IgD-negative memory B cell (primary cell): ENCODE data around the gene C19orf33. TPM values are rescaled to one million over a fixed set of nuclear protein-coding genes. Genes with fewer than 3 reads are reported as not detected.
A peak's percentile ranks its signal among the peaks of the same experiment; 100 is the strongest.
"Not testable (repeated sequence)": the region's sequence is repeated elsewhere in the genome, so short reads cannot be mapped to it uniquely, and the experiment has no call there.

Experiments
- H3K27ac Mint-ChIP-seq, 3 donors: one replicate each; pipeline ENCODE4 v1.8.0; 2020 to 2022; ENCODE audit warnings: mild to moderate bottlenecking in 3 of 3, mixed read lengths in 3 of 3, moderate library complexity in 1 of 3
- H3K27me3 Mint-ChIP-seq: one replicate; pipeline ENCODE4 v1.8.0; 2021; ENCODE audit warnings: mixed read lengths
- H3K36me3 Mint-ChIP-seq: one replicate; pipeline ENCODE4 v1.8.0; 2020; ENCODE audit warnings: mild to moderate bottlenecking, mixed read lengths
- H3K4me1 Mint-ChIP-seq, 3 donors: one replicate each; pipeline ENCODE4 v1.8.0; 2020 to 2022; ENCODE audit warnings: mixed read lengths in 3 of 3, mild to moderate bottlenecking in 1 of 3
- H3K4me3 Mint-ChIP-seq, 4 donors: one replicate each; pipeline ENCODE4 v1.8.0; 2020 to 2022; ENCODE audit warnings: mild to moderate bottlenecking in 4 of 4, mixed read lengths in 4 of 4, moderate library complexity in 3 of 4
- H3K9me3 Mint-ChIP-seq, 3 donors: one replicate each; pipeline ENCODE4 v1.8.0; 2020 to 2021; ENCODE audit warnings: mixed read lengths in 3 of 3, mild to moderate bottlenecking in 1 of 3
- polyA plus RNA-seq: library from polyadenylated mRNA; unstranded; fragments of 300-500 nt; fragmentation: Illumina TruSeq; gene quantifications from one replicate; pipeline ENCODE4 v1.2.3, GENCODE V29; 2021

The C19orf33 gene
- polyA plus RNA-seq: 0.83 TPM

DNA sequence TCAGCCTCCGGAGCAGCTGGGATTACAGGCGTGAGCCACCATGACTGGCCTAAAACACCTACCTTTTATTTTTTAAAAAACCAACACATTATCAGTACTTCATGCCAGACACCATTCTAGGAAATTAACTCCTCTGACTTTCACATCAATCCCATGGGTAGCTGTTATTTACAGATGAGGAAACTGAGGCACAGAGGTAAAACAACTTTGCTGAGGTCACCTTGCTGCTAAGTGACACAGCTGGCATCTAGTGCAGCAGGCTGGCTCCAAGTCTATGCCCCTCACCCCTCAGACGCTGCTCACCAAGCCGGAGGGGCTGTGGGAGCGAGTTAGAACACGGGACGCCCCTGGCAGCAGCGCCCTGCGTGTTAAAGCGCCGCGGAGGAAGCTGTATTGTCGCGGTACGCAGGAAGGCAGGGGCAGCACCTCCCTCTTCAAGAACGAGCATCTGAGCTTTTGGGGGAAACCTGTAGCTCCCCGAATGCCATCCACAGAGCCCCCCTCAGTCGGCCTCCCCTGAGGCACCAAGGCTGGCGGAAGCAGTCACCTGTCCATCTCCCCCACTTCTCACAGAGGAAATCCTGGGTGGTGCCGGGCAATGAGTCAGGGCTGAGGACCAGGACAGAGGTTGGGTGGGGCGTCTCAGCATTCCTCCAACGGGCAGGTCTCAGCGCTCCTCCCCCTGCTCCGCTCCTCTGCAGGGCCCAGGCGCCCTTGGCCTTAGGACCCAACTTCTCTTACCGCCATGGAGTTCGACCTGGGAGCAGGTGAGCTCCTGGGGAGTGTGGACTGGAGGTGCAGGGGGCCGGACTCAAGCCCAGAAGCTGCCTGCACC, at the start of gene C19orf33:
TSS of gene C19orf33 (plus strand) at position 735 of the 835 bp plus-strand sequence. CDS start at position 746, 11 bp downstream.
- Mint-ChIP-seq H3K27ac (no peak within 1 kb of the TSS), H3K4me1 (peaks cover 0 to 3% (median 0%) of the 10 kb centered on the region in 3 donors), H3K36me3 (peaks cover 3% of the 10 kb centered on the region), H3K4me3 (no peak within 1 kb of the TSS), H3K9me3 (no peaks in the 10 kb centered on the region), H3K27me3 (no peaks in the 10 kb centered on the region)

DNA sequence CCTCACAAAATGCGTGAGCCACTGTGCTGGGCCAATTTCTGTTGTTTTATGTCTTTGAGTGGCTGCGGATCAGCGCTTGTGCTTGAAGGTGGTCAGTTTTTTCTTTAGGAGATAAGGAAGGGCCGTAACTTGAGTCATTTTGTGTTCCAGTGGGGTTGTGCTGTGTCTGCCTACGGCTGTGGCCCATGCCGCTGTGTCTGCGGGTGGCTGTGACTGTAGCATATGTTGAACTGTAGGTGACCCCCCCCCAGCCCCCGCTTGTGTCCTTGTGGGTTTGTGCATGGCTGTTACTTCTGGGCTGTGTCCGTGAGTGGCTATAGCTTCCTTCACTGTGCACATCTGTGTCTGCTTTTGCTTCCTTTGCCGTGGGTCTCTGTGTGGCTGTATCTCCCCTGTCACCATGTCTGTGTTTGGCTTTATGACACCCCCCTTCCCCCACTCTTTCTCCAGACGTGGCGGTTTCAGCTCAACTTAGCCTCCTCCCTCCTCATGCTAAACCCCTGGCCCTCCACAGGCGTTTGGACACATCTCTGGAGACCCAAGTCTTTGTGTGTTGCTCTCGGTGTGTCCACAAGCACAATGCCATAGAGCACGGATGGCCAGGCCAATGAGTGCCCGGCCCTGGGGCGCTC, 48.6 kb upstream of the C19orf33 start:
- Mint-ChIP-seq H3K36me3 (peaks cover 4% of the 10 kb centered on the region), H3K4me1 (peaks cover 23 to 33% (median 31%) of the 10 kb centered on the region in 3 donors), H3K27me3 (peaks cover 23% of the 10 kb centered on the region), H3K4me3 (peak overlapping the region; percentile 68 to 96 (median 86)), H3K9me3 (no peaks in the 10 kb centered on the region), H3K27ac (peak overlapping the region; percentile 36 to 82 (median 46))

DNA sequence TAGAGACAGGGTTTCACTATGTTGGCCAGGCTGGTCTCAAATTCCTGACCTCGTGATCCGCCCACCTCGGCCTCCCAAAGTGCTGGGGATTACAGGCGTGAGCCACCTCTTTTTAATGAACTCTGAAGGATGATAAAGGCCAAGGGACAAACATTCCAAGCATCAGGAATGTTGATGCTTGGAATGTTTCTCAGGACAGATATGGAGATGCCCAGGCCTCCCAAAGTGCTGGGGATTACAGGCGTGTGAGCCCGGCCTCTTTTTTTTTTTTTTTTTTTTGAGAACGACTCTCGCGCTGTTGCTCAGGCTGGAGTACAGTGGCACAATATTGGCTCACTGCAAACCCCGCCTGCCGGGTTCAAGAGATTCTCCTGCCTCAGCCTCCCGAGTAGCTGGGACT, 42.1 kb upstream of the C19orf33 start:
- not testable (repeated sequence) for H3K27me3 Mint-ChIP-seq

DNA sequence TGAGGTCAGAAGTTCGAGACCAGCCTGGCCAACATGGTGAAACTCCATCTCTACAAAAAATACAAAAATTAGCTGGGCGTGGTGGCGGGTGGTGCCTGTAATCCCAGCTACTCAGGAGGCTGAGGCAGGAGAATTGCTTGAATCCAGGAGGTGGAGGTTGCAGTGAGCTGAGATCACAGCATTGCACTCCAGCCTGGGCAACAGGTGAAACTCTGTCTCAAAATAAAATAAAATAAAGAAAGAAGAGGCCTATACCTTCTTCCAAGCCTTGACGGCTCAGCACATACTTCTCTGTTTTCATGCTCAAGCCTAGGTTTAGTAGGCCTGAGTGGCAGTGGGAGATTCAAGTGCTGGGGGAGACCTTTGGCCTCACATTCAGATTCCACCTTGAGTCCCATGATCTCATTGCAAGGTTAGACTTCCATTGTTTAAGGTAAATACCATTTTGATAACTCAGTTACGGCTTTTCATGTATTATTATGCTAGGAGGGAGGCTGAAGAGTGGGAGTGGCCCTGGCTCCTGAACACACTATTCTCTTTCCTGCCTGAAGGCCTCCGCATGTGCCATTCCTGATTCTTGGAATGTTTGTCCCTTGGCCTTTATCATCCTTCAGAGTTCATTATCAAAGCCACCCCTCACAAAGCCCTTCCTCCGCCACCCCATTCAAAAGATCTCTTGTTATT, 41.3 kb upstream of the C19orf33 start:
- Mint-ChIP-seq H3K27me3 (peaks cover 6% of the 10 kb centered on the region), H3K36me3 (no peaks in the 10 kb centered on the region), H3K27ac (peak overlapping the region in 2 of 3 donors; percentile 84 to 97), H3K4me3 (peak overlapping the region in 2 of 4 donors; percentile 32 to 51), H3K9me3 (no peaks in the 10 kb centered on the region), H3K4me1 (peaks cover 13 to 27% (median 23%) of the 10 kb centered on the region in 3 donors)

More for the DNA sequence above, 42.1 kb upstream of the C19orf33 start:
- H3K9me3 Mint-ChIP-seq, H3K36me3 Mint-ChIP-seq, H3K27ac Mint-ChIP-seq, H3K4me3 Mint-ChIP-seq: not testable (repeated sequence)
- H3K4me1 Mint-ChIP-seq: peaks cover 13 to 21% (median 20%) of the 10 kb centered on the region in 3 donors

DNA sequence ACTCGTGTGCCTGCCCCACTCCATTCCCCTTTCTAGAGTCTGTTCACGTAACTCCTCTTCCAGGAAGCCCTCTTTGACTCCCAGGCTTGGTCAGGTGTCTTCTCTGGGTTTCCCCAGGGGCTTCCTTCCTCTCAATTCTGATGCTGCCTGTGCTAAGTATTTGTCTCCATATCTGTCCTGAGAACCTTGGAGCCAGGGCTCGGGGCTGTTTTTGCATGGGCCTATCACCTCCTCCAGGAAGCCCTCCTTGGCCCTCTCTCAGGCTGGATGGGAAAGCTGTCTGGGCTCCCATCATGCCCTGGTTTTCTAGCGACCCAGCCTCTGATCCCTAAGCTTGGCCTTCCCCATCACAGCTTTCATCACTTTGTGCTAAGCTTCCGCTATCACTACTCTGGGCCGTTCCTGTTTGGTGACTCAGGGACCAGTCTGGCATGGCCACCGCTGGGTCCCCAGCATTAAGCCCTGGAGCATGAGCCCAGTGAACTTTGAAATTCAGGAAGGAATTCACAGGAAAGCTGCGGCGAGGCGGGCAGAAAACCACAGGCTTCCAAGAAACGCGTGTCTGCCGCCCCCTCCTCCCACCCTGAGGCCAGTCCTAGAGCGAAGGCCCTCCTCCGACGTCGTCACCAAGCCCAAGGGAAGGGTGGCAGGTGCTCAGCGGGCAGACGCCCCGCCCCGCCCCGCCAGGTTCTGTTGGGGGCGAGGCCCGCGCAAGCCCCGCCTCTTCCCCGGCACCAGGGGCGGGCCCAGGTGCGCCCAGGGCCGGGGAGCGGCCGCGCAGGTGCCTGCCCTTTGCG, 40.2 kb upstream of the C19orf33 start:
- H3K4me1 Mint-ChIP-seq: peaks cover 16 to 29% (median 23%) of the 10 kb centered on the region in 3 donors
- peak overlapping the region; percentile 93 to 97 (median 97) for H3K27ac Mint-ChIP-seq
- no peaks in the 10 kb centered on the region for H3K36me3 Mint-ChIP-seq
- peak overlapping the region; percentile 84 to 95 (median 92) for H3K4me3 Mint-ChIP-seq
- H3K27me3 Mint-ChIP-seq: peaks cover 3% of the 10 kb centered on the region
- no peaks in the 10 kb centered on the region for H3K9me3 Mint-ChIP-seq

DNA sequence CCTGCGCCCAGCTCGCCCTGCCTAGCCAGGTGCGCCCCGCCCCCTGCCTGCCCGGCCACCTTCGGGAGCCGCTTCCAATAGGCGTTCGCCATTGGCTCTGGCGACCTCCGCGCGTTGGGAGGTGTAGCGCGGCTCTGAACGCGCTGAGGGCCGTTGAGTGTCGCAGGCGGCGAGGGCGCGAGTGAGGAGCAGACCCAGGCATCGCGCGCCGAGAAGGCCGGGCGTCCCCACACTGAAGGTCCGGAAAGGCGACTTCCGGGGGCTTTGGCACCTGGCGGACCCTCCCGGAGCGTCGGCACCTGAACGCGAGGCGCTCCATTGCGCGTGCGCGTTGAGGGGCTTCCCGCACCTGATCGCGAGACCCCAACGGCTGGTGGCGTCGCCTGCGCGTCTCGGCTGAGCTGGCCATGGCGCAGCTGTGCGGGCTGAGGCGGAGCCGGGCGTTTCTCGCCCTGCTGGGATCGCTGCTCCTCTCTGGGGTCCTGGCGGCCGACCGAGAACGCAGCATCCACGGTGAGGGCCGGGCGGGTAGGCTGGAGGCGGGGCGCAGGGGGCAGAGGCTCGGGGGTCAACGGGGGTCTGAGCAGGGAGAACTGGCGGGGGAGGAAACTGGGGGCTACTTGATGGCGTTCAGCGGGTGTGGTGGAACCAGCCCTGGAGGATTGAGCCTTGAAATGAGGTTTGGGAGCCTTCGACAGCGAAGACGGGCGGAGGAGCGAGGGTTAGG, 39.4 kb upstream of the C19orf33 start, which contains the start of gene SPINT2:
TSS of gene SPINT2 (plus strand) at position 88 of the 727 bp plus-strand sequence. CDS start at position 408, 320 bp downstream.
- Mint-ChIP-seq H3K4me3 (peak within 1 kb of the TSS; percentile 84 to 95 (median 92)), H3K9me3 (no peaks in the 10 kb centered on the region), H3K27me3 (no peaks in the 10 kb centered on the region), H3K36me3 (no peaks in the 10 kb centered on the region), H3K4me1 (peaks cover 16 to 29% (median 23%) of the 10 kb centered on the region in 3 donors), H3K27ac (peak within 1 kb of the TSS; percentile 93 to 97 (median 97))

DNA sequence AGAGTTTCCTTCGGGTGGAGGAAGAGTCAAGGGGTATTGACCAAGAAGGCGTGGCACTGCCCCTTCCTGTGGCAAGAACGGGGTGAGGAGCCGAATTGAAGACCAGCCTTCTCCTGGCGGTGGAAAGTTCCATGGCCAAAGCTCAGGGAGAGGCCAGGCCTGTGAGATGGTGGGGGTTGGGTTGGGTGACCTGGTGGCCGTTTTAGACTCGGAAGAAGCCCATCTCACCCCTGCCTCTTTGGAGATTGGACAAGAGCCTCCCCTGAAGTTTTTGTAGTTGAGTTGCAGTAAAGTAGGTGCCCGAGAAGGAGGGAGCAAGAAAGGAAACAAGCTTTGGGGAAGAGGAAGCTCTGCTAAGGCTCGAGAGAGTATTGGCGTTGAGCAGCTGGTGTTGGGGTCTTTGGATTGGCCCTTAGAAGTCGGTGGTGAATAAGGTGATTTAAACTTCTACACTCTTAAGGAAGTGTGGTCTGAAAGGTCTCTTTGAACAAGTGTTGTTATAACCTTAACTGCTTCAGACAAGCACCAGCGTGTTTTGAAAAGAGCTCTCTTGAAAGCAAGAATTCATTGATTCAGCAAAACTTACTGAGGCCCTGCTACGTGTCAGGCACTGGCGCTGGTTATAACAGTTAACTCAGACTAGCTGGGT, 38.7 kb upstream of the C19orf33 start:
- peaks cover 16 to 29% (median 23%) of the 10 kb centered on the region in 3 donors for H3K4me1 Mint-ChIP-seq
- peak overlapping the region; percentile 84 to 94 (median 90) for H3K4me3 Mint-ChIP-seq
- no peaks in the 10 kb centered on the region for H3K9me3 Mint-ChIP-seq
- no peaks in the 10 kb centered on the region for H3K27me3 Mint-ChIP-seq
- peak overlapping the region; percentile 93 to 94 (median 93) for H3K27ac Mint-ChIP-seq
- H3K36me3 Mint-ChIP-seq: peaks cover 4% of the 10 kb centered on the region

DNA sequence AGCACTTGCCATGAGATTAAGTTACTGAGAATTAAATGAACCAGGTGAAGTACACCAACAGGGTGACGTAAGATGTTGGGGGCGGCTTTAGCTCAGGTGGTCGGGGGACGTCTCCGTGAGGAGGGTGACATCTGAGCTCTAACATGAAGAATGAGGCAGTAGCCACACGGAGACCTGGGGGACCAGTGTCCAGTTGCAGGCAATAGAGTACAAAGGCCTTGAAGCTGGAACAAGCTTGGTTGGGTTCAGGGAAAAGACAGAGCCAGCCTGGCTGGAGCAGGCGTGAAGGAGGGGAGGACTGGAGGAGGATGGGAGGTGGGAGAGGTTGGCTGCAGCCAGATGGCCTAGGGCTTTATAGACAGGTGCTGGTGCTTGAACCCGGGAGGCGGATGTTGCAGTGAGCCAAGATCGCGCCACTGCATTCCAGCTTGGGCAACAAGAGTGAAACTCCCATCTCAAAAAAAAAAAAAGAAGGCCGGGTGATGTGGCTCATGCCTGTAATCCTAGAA, 38.1 kb upstream of the C19orf33 start:
- no peaks in the 10 kb centered on the region for H3K27me3 Mint-ChIP-seq
- H3K4me3 Mint-ChIP-seq: peak overlapping the region; percentile 9 to 94 (median 90)
- peaks cover 16 to 29% (median 23%) of the 10 kb centered on the region in 3 donors for H3K4me1 Mint-ChIP-seq
- H3K36me3 Mint-ChIP-seq: peaks cover 4% of the 10 kb centered on the region
- no peaks in the 10 kb centered on the region for H3K9me3 Mint-ChIP-seq
- H3K27ac Mint-ChIP-seq: peak overlapping the region in 2 of 3 donors; percentile 6 to 93

DNA sequence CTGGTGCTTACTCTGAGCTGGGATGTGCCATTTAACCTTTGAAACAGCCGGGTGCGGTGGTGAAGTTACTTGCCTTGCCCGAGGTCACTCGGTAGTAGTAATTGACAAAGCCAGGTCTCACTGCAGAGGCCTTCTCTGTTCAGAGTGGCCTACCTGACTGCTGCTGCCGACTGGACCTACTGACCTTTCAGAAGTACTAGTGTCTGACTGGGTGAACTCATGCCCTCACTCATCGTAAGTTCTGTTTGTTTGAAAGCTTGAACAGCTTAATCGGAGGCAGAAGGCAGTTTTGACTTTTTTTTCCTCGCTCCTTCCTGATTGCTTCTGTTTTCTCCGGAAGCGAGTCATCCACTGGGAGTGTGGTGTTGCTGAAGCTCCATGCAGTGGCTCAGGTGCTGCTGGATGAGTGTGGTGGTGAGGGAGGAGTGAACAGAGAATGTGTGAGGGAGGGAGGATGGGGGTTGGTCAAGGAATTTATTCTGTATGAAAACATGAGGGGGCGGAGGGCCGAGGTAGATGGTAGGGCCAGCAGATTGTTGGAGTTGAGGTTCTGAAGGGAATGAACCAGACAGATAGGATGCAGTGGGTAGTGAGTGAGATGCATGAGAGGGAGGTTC, 37.0 kb upstream of the C19orf33 start:
- peaks cover 16 to 29% (median 23%) of the 10 kb centered on the region in 3 donors for H3K4me1 Mint-ChIP-seq
- peaks cover 4% of the 10 kb centered on the region for H3K36me3 Mint-ChIP-seq
- H3K4me3 Mint-ChIP-seq: peak overlapping the region; percentile 4 to 78 (median 32)

DNA sequence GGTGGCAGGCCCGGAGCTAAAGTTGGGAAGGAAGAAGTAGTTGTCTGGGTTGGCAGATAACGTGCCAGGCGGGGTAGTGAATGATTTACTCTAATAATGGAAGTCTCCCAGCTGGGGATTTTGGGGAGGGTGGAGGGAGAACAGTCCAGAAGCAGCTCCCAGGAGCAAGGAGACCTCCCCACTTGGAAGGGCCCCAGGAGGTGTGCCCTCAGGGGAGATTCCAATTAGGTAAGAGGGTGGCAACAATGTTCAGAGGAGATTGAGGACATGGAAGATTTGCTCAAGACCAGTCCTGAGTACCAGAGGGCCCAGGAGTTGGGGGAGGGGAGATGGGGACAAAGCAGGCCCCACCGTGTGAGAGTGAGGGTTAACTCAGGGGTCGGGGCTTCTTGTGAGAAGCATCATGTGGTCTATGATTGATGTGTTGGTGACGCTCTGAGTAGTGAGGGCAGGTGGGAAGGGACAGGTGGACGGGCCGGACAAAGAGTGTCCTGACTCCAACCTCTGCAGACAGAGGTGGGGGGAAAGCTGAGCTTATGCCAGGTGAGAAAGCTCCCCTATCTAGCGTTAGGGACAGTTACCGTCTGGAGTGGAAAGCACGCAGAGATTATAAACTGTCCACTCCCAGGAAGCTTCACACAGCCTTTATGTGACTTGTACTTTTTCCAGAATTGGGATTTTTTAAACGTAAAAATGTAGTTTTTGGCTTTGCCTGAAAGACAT, 36.1 kb upstream of the C19orf33 start:
- H3K27me3 Mint-ChIP-seq: no peaks in the 10 kb centered on the region
- peak overlapping the region in 1 of 3 donors; percentile 83 for H3K27ac Mint-ChIP-seq
- peak overlapping the region in 1 of 4 donors; percentile 19 for H3K4me3 Mint-ChIP-seq
- peaks cover 16 to 29% (median 23%) of the 10 kb centered on the region in 3 donors for H3K4me1 Mint-ChIP-seq
- no peaks in the 10 kb centered on the region for H3K9me3 Mint-ChIP-seq
- H3K36me3 Mint-ChIP-seq: peaks cover 4% of the 10 kb centered on the region

More for the DNA sequence above, 37.0 kb upstream of the C19orf33 start:
- no peaks in the 10 kb centered on the region for H3K27me3 Mint-ChIP-seq
- peak overlapping the region; percentile 26 to 48 (median 27) for H3K27ac Mint-ChIP-seq
- no peaks in the 10 kb centered on the region for H3K9me3 Mint-ChIP-seq

DNA sequence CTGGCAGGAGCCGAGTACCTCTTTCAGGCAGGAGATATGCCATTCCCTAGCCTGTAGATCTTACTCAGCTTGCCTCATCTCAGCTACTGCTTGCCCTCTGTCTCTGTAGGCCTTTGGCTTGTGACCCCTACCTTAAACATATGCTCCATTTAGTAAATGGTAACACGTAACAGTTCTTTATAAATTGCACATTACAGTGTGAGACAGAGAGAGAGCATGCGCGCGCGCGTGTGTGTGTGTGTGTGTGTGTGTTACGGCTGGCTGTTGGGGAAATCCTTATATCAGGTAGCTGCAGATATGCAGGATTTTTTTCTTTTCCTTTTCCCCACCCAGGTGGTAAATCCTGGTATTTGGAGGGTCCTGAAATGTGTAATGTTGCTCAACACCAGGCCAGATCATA, 35.5 kb upstream of the C19orf33 start:
- peak overlapping the region in 1 of 4 donors; percentile 4 for H3K4me3 Mint-ChIP-seq
- H3K27me3 Mint-ChIP-seq: no peaks in the 10 kb centered on the region
- no peaks in the 10 kb centered on the region for H3K9me3 Mint-ChIP-seq
- H3K27ac Mint-ChIP-seq: no peak overlapping the region
- H3K4me1 Mint-ChIP-seq: peaks cover 15 to 30% (median 22%) of the 10 kb centered on the region in 3 donors
- peaks cover 4% of the 10 kb centered on the region for H3K36me3 Mint-ChIP-seq

DNA sequence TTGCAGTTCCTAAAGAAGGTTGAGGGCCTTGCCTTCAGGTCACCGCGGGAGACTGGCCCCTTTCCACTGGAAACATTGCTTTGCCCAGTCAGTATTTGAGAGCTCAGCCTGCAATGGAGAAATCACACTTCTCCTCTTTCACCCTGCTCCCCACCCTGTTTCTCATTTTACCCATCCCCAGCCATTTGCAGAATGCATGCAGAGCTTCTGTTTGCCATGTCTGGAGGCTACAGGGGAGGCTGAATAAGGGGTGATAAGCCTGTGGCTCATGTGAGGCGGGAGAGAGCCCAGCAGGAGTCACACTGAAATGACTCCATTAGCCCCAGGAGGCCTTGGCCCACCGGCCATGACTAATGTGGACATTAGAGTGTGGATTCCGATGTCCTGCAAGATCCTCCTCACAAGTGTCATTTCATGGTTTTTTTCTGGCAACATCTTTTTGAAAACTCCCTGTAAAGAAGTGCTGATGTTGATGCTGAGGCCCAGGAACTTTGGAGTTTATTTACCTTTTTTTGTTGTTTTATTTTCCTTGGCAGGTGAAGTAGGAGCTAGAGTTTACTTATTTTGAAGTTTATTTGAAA, 33.4 kb upstream of the C19orf33 start:
- no peak overlapping the region for H3K4me3 Mint-ChIP-seq
- peaks cover 7% of the 10 kb centered on the region for H3K36me3 Mint-ChIP-seq
- H3K9me3 Mint-ChIP-seq: no peaks in the 10 kb centered on the region
- no peak overlapping the region for H3K27ac Mint-ChIP-seq
- no peaks in the 10 kb centered on the region for H3K27me3 Mint-ChIP-seq
- peaks cover 8 to 18% (median 9%) of the 10 kb centered on the region in 3 donors for H3K4me1 Mint-ChIP-seq
